GM23248 (cell line): ENCODE measurements around the gene DNMT3B. TPM values are rescaled to one million over a fixed set of nuclear protein-coding genes. Genes with fewer than 3 reads are reported as not detected.

Source experiments
- DNase-seq: peaks from one replicate; pipeline ENCODE4 v3.0.0-alpha.2; 2015
- H2AFZ ChIP-seq: fragments of 200-600 bp; sonication (generic); 2 replicates; pipeline ENCODE4 v1.6.1; 2016; ENCODE audit warnings: antibody characterized with exemption
- H3F3A ChIP-seq: fragments of 200-600 bp; sonication (generic); 2 replicates; pipeline ENCODE4 v1.6.1; 2016; ENCODE audit warnings: mild to moderate bottlenecking, antibody characterized with exemption, mixed run types; ENCODE audit not compliant: insufficient read depth
- H3K27ac ChIP-seq: fragments of 200-600 bp; sonication (generic); 2 replicates; pipeline ENCODE4 v1.5.1; 2016; ENCODE audit warnings: mild to moderate bottlenecking
- H3K27me3 ChIP-seq: fragments of 200-600 bp; sonication (generic); replicated peaks from 2 replicates; pipeline ENCODE4 v1.6.1; 2016; ENCODE audit warnings: mild to moderate bottlenecking; ENCODE audit not compliant: insufficient read depth
- H3K36me3 ChIP-seq: fragments of 200-600 bp; sonication (generic); 2 replicates; pipeline ENCODE4 v1.6.1; 2016; ENCODE audit warnings: low read depth, mild to moderate bottlenecking
- H3K4me1 ChIP-seq: fragments of 200-600 bp; sonication (generic); 2 replicates; pipeline ENCODE4 v1.6.1; 2016; ENCODE audit warnings: mild to moderate bottlenecking; ENCODE audit not compliant: insufficient read depth
- H3K4me2 ChIP-seq: fragments of 200-600 bp; sonication (generic); one replicate; pipeline ENCODE4 v1.6.1; 2016; ENCODE audit warnings: mild to moderate bottlenecking; ENCODE audit not compliant: unreplicated experiment
- H3K4me3 ChIP-seq: fragments of 200-600 bp; sonication (generic); 2 replicates; pipeline ENCODE4 v1.5.1; 2016; ENCODE audit warnings: mild to moderate bottlenecking
- H3K79me2 ChIP-seq: fragments of 200-600 bp; sonication (generic); 2 replicates; pipeline ENCODE4 v1.6.1; 2016; ENCODE audit warnings: mild to moderate bottlenecking; ENCODE audit not compliant: insufficient read depth
- H3K9ac ChIP-seq: fragments of 200-600 bp; sonication (generic); 2 replicates; pipeline ENCODE4 v1.6.1; 2016; ENCODE audit warnings: mild to moderate bottlenecking
- H3K9me2 ChIP-seq: fragments of 200-600 bp; sonication (generic); 2 replicates; pipeline ENCODE4 v1.6.1; 2016; ENCODE audit warnings: mixed run types, mild to moderate bottlenecking, moderate library complexity; ENCODE audit not compliant: insufficient read depth
- H3K9me3 ChIP-seq: fragments of 200-600 bp; sonication (generic); one replicate; pipeline ENCODE4 v1.6.1; 2017; ENCODE audit warnings: low read depth
- H4K20me1 ChIP-seq: fragments of 200-600 bp; sonication (generic); 2 replicates; pipeline ENCODE4 v1.6.0; 2016; ENCODE audit not compliant: insufficient read depth
- EZH2 ChIP-seq: fragments of 200-600 bp; sonication (generic); IDR thresholded peaks from 2 replicates; pipeline ENCODE4 v1.6.1; 2018; ENCODE audit warnings: antibody characterized with exemption, mild to moderate bottlenecking; ENCODE audit not compliant: insufficient read depth, poor library complexity, severe bottlenecking
- EZH2phosphoT487 ChIP-seq: fragments of 200-600 bp; sonication (generic); IDR thresholded peaks from 2 replicates; pipeline ENCODE4 v1.6.1; 2018; ENCODE audit warnings: antibody characterized with exemption, moderate library complexity, mild to moderate bottlenecking, low read depth; ENCODE audit not compliant: insufficient read depth
- WGBS, 2 experiments: methylation state at CpG; one replicate each; pipeline ENCODE4 v1.1.6; 2015 to 2017; ENCODE audit warnings: low lambda C conversion rate in 2 of 2, low coverage in 1 of 2; ENCODE audit errors: missing lambda C conversion rate in 2 of 2; 5-methylcytosine and 5-hydroxymethylcytosine counted together
- in situ Hi-C: fragments of 300-500 bp; cut with MboI; formaldehyde crosslinking; loops from 2 replicates; pipeline ENCODE4 v1.15.0; 2020
- polyA plus RNA-seq: library from polyadenylated mRNA; unstranded; fragments of >200 nt; fragmentation: Nextera tagmentation; extraction: Ambion mirVana; gene quantifications from 2 replicates; pipeline ENCODE4 v1.2.1, GENCODE V29; 2016
- total RNA-seq: library from RNA; depleted of rRNA; stranded (reverse); fragments of >200 nt; shearing (Covaris generic); gene quantifications from 2 replicates; pipeline ENCODE4 v1.2.3, GENCODE V29; 2014

DNMT3B gene
- total and polyA plus RNA-seq, 2 experiments from 2014 or later = 0.85 to 1.5 TPM

- Histone ChIP-seq H3K4me2 (peak overlapping the region; percentile 97), H3K27me3 (no peaks in the 10 kb centered on the region), H3F3A (peaks cover 39% of the 10 kb centered on the region), H3K4me3 (peak overlapping the region; percentile 92), H3K9me3 (no peaks in the 10 kb centered on the region), H3K79me2 (peaks cover 50% of the 10 kb centered on the region), H3K36me3 (no peaks in the 10 kb centered on the region), H4K20me1 (peaks cover 18% of the 10 kb centered on the region), H3K4me1 (peaks cover 41% of the 10 kb centered on the region), H3K27ac (peak overlapping the region; percentile 53), H3K9ac (peak overlapping the region; percentile 85), H2AFZ (peak overlapping the region; percentile 1; the same call in 1 of the 2 replicates), H3K9me2 (no peaks in the 10 kb centered on the region)
- in situ Hi-C loops = no loop called here
- 1% methylated on average over 23 to 53 of the region's 58 CpGs for WGBS, 2 experiments
- TF ChIP-seq EZH2phosphoT487 = no peak
- peak; percentile 83 for DNase-seq
These were observed 58.0 kb downstream of the DNMT3B start for GRCh38 chr20:32819992-32820697.

DNA sequence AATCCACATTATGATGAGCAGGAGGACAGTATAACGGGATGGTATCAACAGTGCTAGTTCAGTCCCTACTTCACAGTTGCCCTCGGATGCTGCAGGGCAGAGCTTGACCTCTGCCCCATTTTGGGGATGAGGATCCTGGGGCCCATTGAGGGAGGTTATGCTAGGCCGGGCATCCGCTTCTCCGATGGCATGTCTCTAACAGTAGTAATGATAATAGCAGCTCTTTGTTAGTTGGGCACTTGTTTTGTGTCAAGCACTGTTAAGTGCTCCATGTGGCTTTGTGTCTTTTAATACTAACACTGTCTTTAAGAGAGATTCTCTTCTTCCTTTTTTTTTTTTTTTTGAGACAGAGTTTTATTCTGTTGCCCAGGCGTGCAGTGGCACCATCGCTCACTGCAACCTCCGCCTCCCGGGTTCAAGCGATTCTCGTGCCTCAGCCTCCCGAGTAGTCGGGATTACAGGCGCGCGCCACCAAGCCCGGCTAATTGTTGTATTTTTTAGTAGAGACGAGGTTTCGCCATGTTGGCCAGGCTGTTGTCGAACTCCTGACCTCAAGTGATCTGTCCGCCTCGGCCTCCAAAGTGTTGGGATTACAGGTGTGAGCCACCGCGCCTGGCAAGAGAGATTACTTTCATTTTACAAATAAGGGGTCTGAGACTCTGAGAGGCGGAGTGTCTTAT is 58.7 kb downstream of the DNMT3B start:
- Histone ChIP-seq H3K9ac (peak overlapping the region; percentile 85), H3K79me2 (peaks cover 57% of the 10 kb centered on the region), H3K27me3 (no peaks in the 10 kb centered on the region), H3F3A (peaks cover 40% of the 10 kb centered on the region), H3K27ac (peak overlapping the region; percentile 53), H3K9me3 (no peaks in the 10 kb centered on the region), H3K4me3 (peak overlapping the region; percentile 92), H3K36me3 (no peaks in the 10 kb centered on the region), H3K4me2 (peak overlapping the region; percentile 97), H3K4me1 (peaks cover 41% of the 10 kb centered on the region), H2AFZ (peak overlapping the region; percentile 1; the same call in 1 of the 2 replicates), H4K20me1 (peaks cover 18% of the 10 kb centered on the region), H3K9me2 (no peaks in the 10 kb centered on the region)
- in situ Hi-C loops = no loop called here
- 73 to 76% methylated on average over 24 to 25 of the region's 25 CpGs for WGBS, 2 experiments
- no peak for DNase-seq
- no peak for TF ChIP-seq EZH2phosphoT487
- no peak for TF ChIP-seq EZH2

- Histone ChIP-seq H3K27me3 (no peaks in the 10 kb centered on the region), H3F3A (peaks cover 40% of the 10 kb centered on the region), H4K20me1 (peaks cover 18% of the 10 kb centered on the region), H3K36me3 (peaks cover 7% of the 10 kb centered on the region; the same call in 1 of the 2 replicates), H3K79me2 (peaks cover 71% of the 10 kb centered on the region), H3K9me3 (no peaks in the 10 kb centered on the region), H3K4me3 (peak overlapping the region; percentile 92), H3K9me2 (no peaks in the 10 kb centered on the region), H2AFZ (no peak overlapping the region), H3K27ac (peak overlapping the region; percentile 93), H3K4me1 (peaks cover 41% of the 10 kb centered on the region), H3K9ac (peak overlapping the region; percentile 77), H3K4me2 (peak overlapping the region; percentile 97)
- no peak for TF ChIP-seq EZH2phosphoT487
- no peak for TF ChIP-seq EZH2
- in situ Hi-C loops = no loop called here
- no peak for DNase-seq
- WGBS, 2 experiments = 52 to 58% methylated on average over 5 of the region's 5 CpGs
These were observed 60.0 kb downstream of the DNMT3B start for GRCh38 chr20:32822225-32822624.

DNA sequence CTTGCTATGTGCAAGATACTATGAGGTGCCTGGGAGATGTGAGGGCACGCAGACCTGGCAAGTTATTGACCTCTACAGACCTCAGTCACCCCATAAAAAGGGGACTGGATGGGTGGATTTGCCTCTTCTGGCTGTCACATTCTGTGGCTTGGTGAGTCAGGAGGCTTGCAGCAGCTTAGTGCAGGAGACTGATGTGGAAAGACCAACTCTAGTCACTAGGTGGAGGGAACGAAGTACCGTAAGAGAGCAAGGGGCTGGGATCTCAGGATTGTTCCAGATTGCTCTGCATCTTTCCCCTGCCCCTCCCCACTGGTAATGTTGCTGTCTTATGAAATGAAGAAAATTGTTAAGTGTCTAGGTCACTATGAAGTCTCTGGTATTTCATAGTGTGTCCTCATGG is 60.9 kb downstream of the DNMT3B start:
- WGBS, 2 experiments = 17 to 28% methylated on average over 3 of the region's 3 CpGs
- peak; percentile 94 for DNase-seq
- no peaks in the 10 kb centered on the region for H3K9me2 ChIP-seq
- no peak for TF ChIP-seq EZH2phosphoT487
- no peak for TF ChIP-seq EZH2
- H3K36me3 ChIP-seq = peaks cover 9% of the 10 kb centered on the region; the same call in 1 of the 2 replicates
- H3K9ac ChIP-seq = peak overlapping the region; percentile 77
- peaks cover 79% of the 10 kb centered on the region for H3K79me2 ChIP-seq
- H3K4me3 ChIP-seq = peak overlapping the region; percentile 92
- no peaks in the 10 kb centered on the region for H3K9me3 ChIP-seq
- H4K20me1 ChIP-seq = peaks cover 18% of the 10 kb centered on the region
- in situ Hi-C loops = no loop called here
- H2AFZ ChIP-seq = no peak overlapping the region
- H3K27me3 ChIP-seq = no peaks in the 10 kb centered on the region
- H3F3A ChIP-seq = peaks cover 43% of the 10 kb centered on the region
- peak overlapping the region; percentile 93 for H3K27ac ChIP-seq
- peak overlapping the region; percentile 97 for H3K4me2 ChIP-seq
- peaks cover 45% of the 10 kb centered on the region for H3K4me1 ChIP-seq
